Stomach (tissue), 4 donors: ENCODE measurements around the gene BEST1.

Experiments
- EP300 ChIP-seq: sonication (generic); formaldehyde crosslinking; IDR thresholded peaks from one replicate; pipeline ENCODE4 v1.6.1; 2017; ENCODE audit warnings: antibody characterized with exemption
- POLR2A ChIP-seq, 4 donors: fragments of 450-650 bp; IDR thresholded peaks; one replicate each; pipeline ENCODE4 v1.6.1; 2016; ENCODE audit warnings: antibody characterized with exemption in 4 of 4, control low read depth in 2 of 4, mild to moderate bottlenecking in 1 of 4, moderate library complexity in 1 of 4
- POLR2AphosphoS5 ChIP-seq, 3 donors: sonication (generic); formaldehyde crosslinking; IDR thresholded peaks; one replicate each; pipeline ENCODE4 v1.6.1; 2016; ENCODE audit warnings: antibody characterized with exemption in 3 of 3
- TF ChIP-seq, protein P1 (sequence below), 7 experiments: fragments of 450-650 bp in 4 of 7; fragments of 200-600 bp in 3 of 7; sonication (generic) in 3 of 7; IDR thresholded peaks; one replicate each; pipeline ENCODE4 v1.5.1; 2016 to 2019; ENCODE audit warnings: antibody characterized with exemption in 7 of 7, control low read depth in 2 of 7, mild to moderate bottlenecking in 1 of 7

DNA sequence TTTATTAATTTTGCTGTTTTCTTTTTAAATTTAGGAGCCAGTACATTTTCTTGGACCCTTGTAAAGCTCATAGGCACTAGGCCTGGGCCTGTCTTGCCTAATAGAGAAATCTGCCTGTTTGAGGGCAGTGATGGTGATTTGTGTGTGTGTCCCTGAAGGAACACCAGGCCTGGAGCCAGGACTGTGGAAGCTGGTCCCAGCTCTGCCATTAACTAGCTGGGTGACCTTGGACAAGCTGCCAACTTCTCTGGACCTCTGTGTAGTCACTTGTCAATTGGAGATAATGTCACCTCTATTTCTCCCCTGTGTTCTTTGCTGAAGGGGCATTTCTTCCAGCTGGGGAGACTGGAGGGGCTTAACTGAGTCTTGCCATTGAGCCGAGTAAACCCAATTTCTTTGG, 33.3 kb downstream of the BEST1 start:
- TF ChIP-seq, protein P1, sequence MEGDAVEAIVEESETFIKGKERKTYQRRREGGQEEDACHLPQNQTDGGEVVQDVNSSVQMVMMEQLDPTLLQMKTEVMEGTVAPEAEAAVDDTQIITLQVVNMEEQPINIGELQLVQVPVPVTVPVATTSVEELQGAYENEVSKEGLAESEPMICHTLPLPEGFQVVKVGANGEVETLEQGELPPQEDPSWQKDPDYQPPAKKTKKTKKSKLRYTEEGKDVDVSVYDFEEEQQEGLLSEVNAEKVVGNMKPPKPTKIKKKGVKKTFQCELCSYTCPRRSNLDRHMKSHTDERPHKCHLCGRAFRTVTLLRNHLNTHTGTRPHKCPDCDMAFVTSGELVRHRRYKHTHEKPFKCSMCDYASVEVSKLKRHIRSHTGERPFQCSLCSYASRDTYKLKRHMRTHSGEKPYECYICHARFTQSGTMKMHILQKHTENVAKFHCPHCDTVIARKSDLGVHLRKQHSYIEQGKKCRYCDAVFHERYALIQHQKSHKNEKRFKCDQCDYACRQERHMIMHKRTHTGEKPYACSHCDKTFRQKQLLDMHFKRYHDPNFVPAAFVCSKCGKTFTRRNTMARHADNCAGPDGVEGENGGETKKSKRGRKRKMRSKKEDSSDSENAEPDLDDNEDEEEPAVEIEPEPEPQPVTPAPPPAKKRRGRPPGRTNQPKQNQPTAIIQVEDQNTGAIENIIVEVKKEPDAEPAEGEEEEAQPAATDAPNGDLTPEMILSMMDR (IDR thresholded peaks at IDR 0.05): no peak
- TF ChIP-seq POLR2A (IDR thresholded peaks at IDR 0.05) (no peak), POLR2AphosphoS5 (IDR thresholded peaks at IDR 0.05) (no peak), EP300 (no peak)
